DOHH2 (cell line): Measurements from ENCODE around the gene DLG5.

Experiments
- CTCF ChIP-seq: fragments of 200-600 bp; sonication (generic); IDR thresholded peaks from one replicate; pipeline ENCODE4 v1.5.1; 2014; ENCODE audit warnings: antibody characterized with exemption, mild to moderate bottlenecking, low read depth, low read length; ENCODE audit not compliant: poor library complexity, severe bottlenecking
- EZH2phosphoT487 ChIP-seq: fragments of 200-600 bp; sonication (generic); IDR thresholded peaks from 2 replicates; pipeline ENCODE4 v1.6.1; 2017; ENCODE audit warnings: borderline replicate concordance, mild to moderate bottlenecking, antibody characterized with exemption, low read length, moderate library complexity, mixed read lengths

GRCh38 chr10:77825965-77826364 lies 100.6 kb downstream of the DLG5 start:
- TF ChIP-seq CTCF (no peak), EZH2phosphoT487 (no peak)
